ENCODE measurements around the gene SLC22A12. TPM values are rescaled to one million over a fixed set of nuclear protein-coding genes. Genes with fewer than 3 reads are reported as not detected.

SLC22A12 gene
- total and polyA plus RNA-seq, 2 donors (not counting 3 experiments of a cell fraction or from before 2014, with no cell fraction given): not detected

DNA sequence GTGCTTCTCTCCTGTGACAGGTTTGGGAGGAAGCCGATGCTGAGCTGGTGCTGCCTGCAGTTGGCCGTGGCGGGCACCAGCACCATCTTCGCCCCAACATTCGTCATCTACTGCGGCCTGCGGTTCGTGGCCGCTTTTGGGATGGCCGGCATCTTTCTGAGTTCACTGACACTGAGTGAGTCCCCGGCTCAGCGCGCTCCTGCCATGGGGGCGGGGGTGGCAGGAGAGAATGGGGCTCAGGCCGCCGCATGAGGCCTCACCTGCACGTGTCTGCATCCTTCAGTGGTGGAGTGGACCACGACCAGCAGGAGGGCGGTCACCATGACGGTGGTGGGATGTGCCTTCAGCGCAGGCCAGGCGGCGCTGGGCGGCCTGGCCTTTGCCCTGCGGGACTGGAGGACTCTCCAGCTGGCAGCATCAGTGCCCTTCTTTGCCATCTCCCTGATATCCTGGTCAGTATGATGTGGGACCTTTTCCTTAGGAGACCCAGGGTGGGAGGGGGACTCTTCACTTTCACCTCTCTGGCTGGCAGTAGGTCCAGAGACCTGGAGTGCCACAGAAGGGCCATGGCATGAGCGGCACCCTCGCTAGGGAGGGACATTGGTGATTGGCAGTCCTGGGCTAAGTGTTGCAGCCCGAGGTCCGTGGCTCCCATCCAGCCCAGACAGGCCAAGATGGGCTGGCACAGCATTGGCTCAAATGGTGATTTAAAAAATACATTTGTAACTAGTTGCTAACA lies 28.9 kb upstream of the SLC22A12 start:
- Histone ChIP-seq H3K79me2 (ENCODE audit: control insufficient read depth, insufficient read depth, low read length) (no peaks in the 10 kb centered on the region), H3K27me3 (ENCODE audit: control insufficient read depth in 2 of 2, insufficient read depth in 2 of 2, low read length in 2 of 2) (no peaks in the 10 kb centered on the region), H3K4me1 (ENCODE audit: control insufficient read depth, extremely low read depth, insufficient read depth, low read length) (no peaks in the 10 kb centered on the region), H3K27ac (ENCODE audit: insufficient read depth, low read depth, low read length) (no peak overlapping the region), H3K4me2 (ENCODE audit: insufficient read depth, low read length) (no peak overlapping the region), H3K36me3 (ENCODE audit: control insufficient read depth in 2 of 2, extremely low read depth in 1 of 2, insufficient read depth in 2 of 2, low read length in 2 of 2) (no peaks in the 10 kb centered on the region), H3K9me1 (replicated peaks; ENCODE audit: control insufficient read depth, extremely low read depth, insufficient read depth, low read length) (no peaks in the 10 kb centered on the region), H4K20me1 (replicated peaks; ENCODE audit: control insufficient read depth, extremely low read depth, insufficient read depth, low read length) (no peaks in the 10 kb centered on the region), H3K9me3 (replicated peaks; ENCODE audit: control insufficient read depth, insufficient read depth, low read length) (no peaks in the 10 kb centered on the region), H3K9ac (replicated peaks; ENCODE audit: extremely low read depth, insufficient read depth, low read length) (no peak overlapping the region), H2AFZ (ENCODE audit: low read depth, low read length) (no peak overlapping the region), H3K4me3 (replicated peaks in 1 of 3; ENCODE audit: insufficient read depth in 1 of 3, low read depth in 1 of 3, low read length in 3 of 3) (no peak overlapping the region)
- FAIRE-seq: no peak
- dilution Hi-C loops (cut with MboI; ENCODE audit: extremely low pct_ligation_motif_present, low sequenced_read_pairs) (no loop called here), intact Hi-C loops (cut with micrococcal nuclease) (no loop called here)
- ChIA-PET CTCF (interaction anchor here (1.1 kb wide), 1 partner anchor 90 kb away, joined by 6 read pairs; no protein-coding TSS in a partner anchor), POLR2A (no interaction called here)
- TF ChIP-seq MYC (IDR thresholded peaks at IDR 0.05; ENCODE audit: low read depth, low read length): no peak
- no TSS peak for BruUV-seq (replicated peaks)
- no peak for DNase-seq (ENCODE audit: low read depth, low spot score)

DNA sequence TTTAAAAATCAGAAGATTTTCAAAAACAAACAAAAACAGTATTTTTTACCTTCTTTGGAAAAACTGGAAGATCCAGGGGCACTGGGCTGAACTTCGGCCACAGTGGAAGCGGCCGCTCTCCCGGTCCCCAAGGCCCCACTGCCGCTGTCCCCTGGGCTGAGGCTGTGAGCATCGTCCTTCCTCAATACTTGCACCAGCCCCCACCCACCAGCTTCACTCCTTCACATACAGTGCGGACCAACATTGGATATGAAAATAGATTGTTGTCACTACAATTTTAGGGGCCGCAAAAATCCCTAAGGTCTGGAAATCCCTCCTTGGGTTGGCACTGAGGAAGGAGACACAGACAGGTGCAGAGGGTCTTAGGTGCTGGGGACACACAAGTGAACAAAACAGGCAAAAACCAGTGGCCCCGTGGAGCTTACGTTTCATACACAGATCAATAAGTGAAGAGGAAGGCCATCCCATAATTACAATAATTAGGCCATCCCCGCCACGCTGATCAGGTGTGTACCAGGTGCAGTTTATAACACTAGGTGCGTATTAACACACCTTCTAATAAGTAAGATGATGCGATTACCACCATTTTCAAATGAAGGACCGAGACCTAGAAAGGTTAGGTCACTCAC lies 28.2 kb upstream of the SLC22A12 start:
- CTCF ChIA-PET: interaction anchor here (1.1 kb wide), 1 partner anchor 75 kb away, joined by 4 read pairs; no protein-coding TSS in a partner anchor
- TF ChIP-seq EZH2 (IDR thresholded peaks at IDR 0.05; ENCODE audit: borderline replicate concordance, low read depth, low read length, severe bottlenecking): no peak
- TF ChIP-seq, protein P1, sequence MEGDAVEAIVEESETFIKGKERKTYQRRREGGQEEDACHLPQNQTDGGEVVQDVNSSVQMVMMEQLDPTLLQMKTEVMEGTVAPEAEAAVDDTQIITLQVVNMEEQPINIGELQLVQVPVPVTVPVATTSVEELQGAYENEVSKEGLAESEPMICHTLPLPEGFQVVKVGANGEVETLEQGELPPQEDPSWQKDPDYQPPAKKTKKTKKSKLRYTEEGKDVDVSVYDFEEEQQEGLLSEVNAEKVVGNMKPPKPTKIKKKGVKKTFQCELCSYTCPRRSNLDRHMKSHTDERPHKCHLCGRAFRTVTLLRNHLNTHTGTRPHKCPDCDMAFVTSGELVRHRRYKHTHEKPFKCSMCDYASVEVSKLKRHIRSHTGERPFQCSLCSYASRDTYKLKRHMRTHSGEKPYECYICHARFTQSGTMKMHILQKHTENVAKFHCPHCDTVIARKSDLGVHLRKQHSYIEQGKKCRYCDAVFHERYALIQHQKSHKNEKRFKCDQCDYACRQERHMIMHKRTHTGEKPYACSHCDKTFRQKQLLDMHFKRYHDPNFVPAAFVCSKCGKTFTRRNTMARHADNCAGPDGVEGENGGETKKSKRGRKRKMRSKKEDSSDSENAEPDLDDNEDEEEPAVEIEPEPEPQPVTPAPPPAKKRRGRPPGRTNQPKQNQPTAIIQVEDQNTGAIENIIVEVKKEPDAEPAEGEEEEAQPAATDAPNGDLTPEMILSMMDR (IDR thresholded peaks at IDR 0.05; ENCODE audit: extremely low read depth in 1 of 2, insufficient read depth in 1 of 2, low read depth in 1 of 2, low read length in 2 of 2): no peak
- no peak for TF ChIP-seq MYC (IDR thresholded peaks at IDR 0.05; ENCODE audit: low read depth, low read length)
- H3K9me3 ChIP-seq (replicated peaks; ENCODE audit: control insufficient read depth, insufficient read depth, low read length): no peaks in the 10 kb centered on the region
- no peaks in the 10 kb centered on the region for H4K20me1 ChIP-seq (replicated peaks; ENCODE audit: control insufficient read depth, extremely low read depth, insufficient read depth, low read length)
- no peak overlapping the region for H3K9ac ChIP-seq (replicated peaks; ENCODE audit: extremely low read depth, insufficient read depth, low read length)
- H2AFZ ChIP-seq (ENCODE audit: low read depth, low read length): no peak overlapping the region
- DNase-seq (ENCODE audit: low read depth, low spot score): no peak
- no peaks in the 10 kb centered on the region for H3K36me3 ChIP-seq (ENCODE audit: control insufficient read depth in 2 of 2, extremely low read depth in 1 of 2, insufficient read depth in 2 of 2, low read length in 2 of 2)
- dilution Hi-C loops (cut with MboI; ENCODE audit: extremely low pct_ligation_motif_present, low sequenced_read_pairs): no loop called here
- intact Hi-C loops (cut with micrococcal nuclease): no loop called here
- no peaks in the 10 kb centered on the region for H3K9me1 ChIP-seq (replicated peaks; ENCODE audit: control insufficient read depth, extremely low read depth, insufficient read depth, low read length)
- FAIRE-seq: no peak
- no peak overlapping the region for H3K27ac ChIP-seq (ENCODE audit: insufficient read depth, low read depth, low read length)
- H3K4me3 ChIP-seq (replicated peaks in 1 of 3; ENCODE audit: insufficient read depth in 1 of 3, low read depth in 1 of 3, low read length in 3 of 3): no peak overlapping the region
- no TSS peak for BruUV-seq (replicated peaks)
- no peaks in the 10 kb centered on the region for H3K27me3 ChIP-seq (ENCODE audit: control insufficient read depth in 2 of 2, insufficient read depth in 2 of 2, low read length in 2 of 2)
- H3K79me2 ChIP-seq (ENCODE audit: control insufficient read depth, insufficient read depth, low read length): no peaks in the 10 kb centered on the region
- POLR2A ChIA-PET: no interaction called here
- no peak overlapping the region for H3K4me2 ChIP-seq (ENCODE audit: insufficient read depth, low read length)
- no peaks in the 10 kb centered on the region for H3K4me1 ChIP-seq (ENCODE audit: control insufficient read depth, extremely low read depth, insufficient read depth, low read length)
